NCI-H1105 treated with DMSO at 0.1 percent for 48 hours (cell line): ENCODE data around the gene GYG2.
"Not testable (repeated sequence)": the region's sequence is repeated elsewhere in the genome, so short reads cannot be mapped to it uniquely, and the experiment has no call there.

ENCODE experiments used
- DNase-seq: peaks from one replicate; lab custom pipeline; 2025; lab: John Stamatoyannopoulos, UW

Gene GYG2

DNA sequence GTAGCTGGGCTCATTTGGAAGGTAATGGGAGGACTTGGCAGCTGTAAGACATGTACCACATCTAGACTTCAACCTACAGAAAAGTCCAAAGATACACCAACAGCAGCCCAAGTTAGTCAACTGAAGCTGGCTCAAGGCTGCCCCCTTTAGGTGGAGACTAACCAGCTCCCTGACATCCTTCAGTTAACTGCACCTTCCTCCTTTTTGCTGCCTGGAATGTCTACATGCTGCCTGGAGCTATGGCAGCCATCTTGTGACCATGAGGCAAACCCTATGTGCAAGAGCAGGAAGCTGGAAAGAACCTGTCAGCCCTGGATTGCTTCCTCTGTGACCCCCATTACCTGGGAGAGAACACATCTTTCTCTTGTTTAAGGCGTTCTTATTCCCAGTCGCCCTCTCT is 74.6 kb downstream of the GYG2 start:
- DNase-seq: no peak

DNA sequence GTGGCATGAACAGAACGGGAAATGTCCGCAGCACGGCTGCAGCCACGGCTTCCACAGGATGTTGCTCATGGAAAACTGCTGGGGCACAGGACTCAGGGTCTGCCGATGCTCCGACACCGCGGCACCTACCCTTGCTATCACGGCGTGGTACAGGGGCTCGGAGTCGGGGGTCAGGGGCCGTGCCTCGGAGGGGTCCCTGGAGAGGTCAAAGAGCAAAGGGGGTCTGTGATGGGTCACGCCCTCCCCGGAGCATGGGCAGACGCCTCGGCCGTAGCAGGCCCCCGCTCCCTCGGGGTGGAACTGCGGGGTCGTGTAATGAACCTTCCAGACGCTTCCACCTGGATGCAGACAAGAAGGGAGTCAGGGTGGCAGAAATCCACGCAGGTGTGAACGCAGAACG is 78.6 kb downstream of the GYG2 start:
- DNase-seq: no peak

DNA sequence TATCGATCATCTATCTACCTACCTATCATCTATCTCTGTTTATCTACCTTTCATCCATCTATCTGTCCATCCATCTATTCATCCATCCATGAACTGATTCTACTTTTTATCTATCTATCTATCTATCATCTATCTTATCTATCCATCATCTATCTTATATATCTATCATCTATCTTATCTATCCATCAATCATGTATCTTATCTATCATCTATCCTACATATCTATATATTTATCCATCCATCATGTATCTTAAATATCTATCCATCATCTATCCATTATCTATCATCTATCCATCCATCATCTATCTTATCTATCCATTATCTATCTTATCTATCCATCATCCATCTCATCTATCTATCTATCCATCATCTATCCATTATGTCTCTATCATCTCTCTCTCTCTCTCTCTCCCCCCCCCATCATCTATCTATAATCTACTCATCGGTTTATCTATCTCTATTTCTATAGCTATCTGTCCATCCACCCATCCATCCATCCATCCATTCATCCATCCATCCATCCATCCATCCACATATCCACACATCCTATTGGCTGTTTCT is 79.5 kb downstream of the GYG2 start:
- no peak for DNase-seq

DNA sequence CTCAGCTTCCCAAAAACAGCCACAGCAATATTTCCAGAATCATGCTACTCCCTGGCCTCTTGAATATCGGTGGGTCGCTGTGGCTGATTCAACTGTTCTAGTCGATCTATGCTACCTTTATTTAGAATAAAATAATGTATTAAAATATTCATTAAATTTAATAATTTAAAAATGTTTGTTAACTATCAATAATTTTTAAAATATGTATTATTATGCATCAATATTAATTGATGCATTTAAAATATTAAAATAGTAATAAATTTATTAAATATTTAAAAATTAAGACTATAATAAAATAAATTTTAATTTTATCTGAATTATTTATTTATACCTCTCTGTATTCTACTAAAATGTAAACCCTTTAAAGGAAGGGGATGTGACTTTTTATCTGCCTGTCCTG is 81.4 kb downstream of the GYG2 start:
- no peak for DNase-seq

DNA sequence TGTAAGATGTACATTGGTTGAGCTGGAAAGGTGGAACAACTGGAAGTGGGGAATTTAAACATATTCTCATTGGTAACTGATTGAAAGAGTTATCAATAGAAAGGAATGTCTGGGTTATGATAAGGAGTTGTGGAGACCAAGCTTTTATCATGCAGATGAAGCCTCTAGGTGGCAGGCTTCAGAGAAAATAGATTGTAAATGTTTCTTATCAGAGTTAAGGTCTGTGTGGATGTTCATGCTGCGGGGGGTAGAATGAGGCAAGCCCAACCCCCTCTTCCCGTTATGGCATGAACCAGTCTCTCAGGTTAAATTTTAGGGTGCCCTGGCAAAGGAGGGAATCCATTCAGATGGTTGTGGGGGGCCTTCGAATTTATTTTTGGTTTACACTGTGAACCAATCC is 84.4 kb downstream of the GYG2 start:
- no peak for DNase-seq

DNA sequence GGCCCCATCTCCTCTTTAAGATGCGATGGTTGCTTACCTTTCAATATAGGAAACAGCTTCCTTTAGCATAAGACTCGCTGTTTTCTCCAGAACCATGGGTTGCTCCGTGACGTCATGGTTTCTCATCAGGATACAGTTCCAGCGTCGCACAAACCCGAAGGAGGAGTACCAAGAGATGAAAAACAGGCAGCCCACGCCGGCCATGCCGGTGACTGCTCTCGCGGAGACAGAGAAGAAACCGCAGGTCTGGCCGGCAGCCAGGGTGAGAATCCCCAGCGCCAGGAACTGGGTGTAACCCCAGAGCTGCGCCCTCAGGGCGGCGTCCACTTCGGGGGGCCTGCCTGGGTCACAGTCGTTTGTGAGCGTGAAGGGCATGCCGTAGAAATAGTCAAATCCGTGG is 89.0 kb downstream of the GYG2 start:
- no peak for DNase-seq

DNA sequence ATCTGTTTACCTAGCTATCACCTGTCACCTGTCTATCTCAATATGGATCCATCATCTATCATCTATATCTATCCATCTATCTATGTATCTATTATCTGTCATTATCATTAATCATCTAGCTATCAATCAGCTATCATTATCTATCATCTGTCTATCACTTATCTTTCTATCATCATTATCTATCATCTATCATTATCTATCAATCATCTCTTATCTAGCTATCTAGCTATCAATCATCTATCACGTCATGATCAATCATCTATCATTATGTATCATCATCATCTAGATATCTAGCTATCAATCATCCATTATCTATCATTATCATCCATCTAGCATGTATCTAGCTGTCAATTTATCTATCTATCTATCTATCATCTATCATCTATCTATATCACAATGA is 92.5 kb downstream of the GYG2 start:
- DNase-seq: no peak

DNA sequence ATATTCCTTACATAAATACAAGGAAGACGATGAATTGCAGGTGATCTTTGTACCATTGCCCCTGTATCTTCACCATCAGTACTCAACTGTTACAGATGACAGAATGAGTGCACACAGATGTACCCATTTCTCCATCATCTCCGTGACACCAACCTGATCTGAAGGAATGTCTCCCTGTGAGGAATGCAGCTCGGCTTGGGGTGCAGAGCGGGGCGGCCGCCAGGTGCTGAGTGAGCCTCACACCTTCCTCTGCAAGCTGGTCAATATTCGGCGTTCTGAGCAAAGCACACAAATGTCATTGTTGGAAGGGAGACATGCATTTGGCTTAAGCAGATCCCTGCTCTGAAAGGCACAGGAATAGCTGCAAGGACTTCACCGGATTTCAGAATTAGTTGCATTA is 93.0 kb downstream of the GYG2 start:
- no peak for DNase-seq

DNA sequence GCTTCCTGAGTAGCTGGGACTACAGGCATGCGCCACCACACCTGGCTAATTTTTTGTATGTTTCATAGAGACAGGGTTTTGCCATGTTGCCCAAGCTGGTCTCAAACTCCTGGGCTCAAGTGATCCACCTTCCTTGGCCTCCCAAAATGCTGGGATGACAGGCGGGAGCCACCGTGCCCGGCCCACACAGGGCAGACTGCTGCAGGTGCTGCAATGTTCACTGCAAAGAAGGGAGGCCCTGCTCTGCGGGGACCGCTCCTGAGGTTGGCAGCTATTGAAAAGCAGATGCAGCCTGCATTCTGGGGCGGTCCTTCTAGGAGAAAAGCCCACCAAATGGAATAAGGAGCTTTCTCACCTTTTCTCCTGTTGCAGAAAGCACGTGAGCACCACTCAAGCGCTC is 95.4 kb downstream of the GYG2 start:
- no peak for DNase-seq

DNA sequence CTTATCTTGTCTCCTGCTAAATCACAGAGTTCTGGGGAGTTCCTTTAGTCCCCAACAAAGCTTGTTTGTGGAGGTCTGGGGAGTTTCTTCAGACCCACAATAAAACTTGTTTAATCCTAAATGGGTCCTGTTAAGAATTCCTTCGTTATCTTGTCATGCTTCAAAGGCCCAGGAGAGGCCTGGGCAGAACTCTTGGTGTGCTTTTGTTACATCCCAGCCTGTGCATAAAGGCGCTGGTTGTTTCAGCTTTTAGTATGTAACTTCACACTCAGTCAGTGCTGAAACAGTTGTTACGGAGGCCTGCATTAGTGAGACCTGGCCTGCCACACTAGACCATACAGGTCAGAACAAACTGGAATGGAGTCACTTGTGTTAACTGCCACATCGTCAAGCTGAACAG is 97.5 kb downstream of the GYG2 start:
- not testable (repeated sequence) for DNase-seq

DNA sequence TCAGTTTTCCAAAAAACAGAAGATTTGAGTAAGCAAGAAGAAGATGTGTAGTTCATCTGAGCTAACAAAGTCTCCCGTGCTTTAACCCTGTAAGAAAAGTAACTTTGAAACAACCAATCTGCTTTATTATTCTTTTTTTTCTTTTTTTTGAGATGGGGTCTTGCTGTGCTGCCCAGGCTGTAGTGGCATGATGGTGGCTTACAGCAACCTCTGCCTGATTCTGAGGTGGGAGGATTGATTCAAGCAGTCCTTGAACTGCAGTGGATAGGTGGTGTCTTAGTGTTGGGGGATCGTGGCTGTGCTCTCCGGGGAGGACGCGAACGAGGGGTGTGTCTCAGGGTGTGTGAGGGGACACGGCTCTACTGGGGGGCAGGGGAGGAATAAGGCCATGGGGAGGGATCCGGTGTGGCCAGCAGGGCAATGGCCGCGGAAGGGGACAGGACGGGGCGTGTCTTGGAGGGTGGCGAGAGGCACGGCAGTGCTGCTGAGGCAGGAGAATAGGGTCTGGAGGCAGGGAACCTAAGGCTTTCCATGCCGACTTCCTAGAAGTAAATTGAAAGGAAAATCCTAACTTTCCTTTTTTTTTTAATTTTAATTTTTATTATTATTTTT is 98.0 kb downstream of the GYG2 start:
- no peak for DNase-seq

DNA sequence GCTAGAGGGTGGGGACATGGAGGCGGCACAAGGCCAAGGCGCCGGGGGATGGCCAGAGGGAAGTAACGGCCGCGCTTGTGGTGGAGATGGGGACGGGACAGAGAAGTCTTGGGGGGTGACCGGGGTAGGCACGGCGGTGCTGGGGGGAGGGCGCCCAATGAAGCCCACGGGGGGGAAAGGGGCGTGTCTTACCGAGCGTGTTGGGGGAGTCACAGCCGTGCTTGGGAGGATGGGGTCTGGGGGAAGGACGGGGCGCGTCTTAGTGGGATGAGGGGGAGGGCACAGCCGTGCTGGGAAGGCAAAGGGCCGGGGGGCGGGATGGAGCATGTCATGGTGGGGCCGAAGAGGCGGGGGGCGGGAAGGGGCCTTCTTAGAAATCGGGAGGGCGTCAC is 99.5 kb downstream of the GYG2 start:
- DNase-seq: no peak

DNA sequence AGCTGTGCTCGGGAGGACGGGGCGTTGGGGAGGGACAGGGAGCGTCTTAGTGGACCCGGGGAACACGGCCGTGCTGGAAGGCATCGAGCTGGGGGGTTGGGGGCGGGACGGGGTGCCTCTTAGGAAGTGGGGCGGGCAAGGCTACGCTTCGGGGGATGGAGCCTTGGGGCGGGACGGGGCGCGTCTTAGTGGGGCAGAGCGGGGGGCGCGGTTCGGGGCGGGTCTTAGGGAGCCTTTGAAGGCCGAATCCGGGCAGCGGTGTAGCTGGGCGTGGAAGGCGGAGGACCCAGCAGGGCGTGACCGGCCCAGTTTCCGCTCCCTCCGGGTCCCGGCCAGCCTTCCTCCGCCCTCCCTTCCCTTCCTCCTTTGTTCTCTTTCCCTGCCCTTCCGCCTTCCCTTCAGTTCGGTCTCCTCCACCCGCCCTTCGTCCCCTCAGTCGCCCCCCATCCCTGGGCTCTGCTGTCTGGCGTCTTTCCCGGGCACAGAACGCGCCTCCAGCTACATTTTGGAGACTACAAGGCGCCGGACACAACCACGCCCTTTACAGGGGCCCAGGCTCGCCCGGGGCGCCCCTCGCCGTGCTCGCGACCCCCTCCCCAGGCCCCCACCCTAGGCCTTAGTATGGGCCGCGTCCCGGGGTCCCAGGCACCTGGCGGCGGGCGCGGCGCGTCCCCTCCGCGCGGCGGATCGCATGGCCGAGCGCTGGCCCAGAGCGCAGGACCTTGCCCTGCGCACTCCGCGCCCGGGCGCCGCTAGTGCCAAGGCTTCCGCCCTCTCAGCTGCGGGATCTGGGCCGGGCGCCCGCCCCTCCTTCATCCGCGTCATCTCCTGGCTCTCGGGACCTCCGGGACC is 100.1 kb downstream of the GYG2 start, which contains the start of gene ARSD:
Gene ARSD, minus strand, starts transcription at position 757 of the 852 bp plus-strand sequence. Its CDS starts 64 bp downstream, at position 693.
- no peak for DNase-seq

DNA sequence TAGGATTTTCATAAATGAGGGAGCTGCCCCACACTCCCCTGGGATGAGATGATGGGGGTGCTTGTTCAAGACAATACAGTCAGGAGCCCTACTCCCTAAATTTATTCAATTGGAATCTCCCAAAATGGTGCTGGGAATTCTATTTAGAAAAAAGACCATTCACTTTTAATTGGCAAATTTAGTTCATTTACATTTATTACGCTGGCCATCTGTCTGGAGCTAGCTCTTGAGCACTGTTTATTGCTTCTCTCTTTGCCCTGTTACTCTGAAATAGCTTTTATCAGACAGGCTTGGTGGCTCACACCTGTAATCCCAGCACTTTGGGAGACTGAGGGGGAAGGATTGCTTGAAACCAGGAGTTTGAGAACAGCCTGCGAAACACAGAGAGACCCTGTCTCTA is 102.4 kb downstream of the GYG2 start:
- DNase-seq: no peak

DNA sequence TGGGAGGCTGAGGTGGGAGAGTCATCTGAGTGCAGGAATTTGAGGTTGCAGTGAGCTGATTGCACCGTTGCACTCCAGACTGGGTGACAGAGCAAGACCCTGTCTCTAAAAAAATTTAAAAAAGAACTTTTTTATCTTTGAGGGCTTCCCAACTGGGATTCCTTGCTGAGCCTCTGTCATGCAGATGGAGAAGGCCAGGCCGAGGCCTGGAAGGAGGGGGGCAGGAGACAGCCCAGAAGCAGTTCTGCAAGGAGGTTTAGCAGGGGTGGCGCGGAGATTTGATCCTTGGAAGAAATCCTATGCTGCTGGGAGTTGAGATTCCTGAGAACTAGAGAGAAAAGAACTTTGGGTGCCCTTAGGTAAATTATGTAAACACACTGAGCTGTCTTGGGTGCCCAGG is 102.9 kb downstream of the GYG2 start:
- no peak for DNase-seq
